Aorta (tissue), 5 donors: ENCODE results near the gene MKRN1. TPM values are rescaled to one million over a fixed set of nuclear protein-coding genes. Genes with fewer than 3 reads are reported as not detected.

Experiments used
- ATAC-seq: fragments of 200-7000 bp; cut with Tn5 transposase; one replicate; pipeline ENCODE4 v1.9.1; 2022; ENCODE audit warnings: moderate library complexity; ENCODE audit not compliant: low FRiP score
- DNase-seq, 2 donors: peaks; one replicate each; pipeline ENCODE4 v3.0.0-alpha.2; 2020
- H3K27ac ChIP-seq, 2 donors: one replicate each; pipeline ENCODE4 v1.5.1; 2013; ENCODE audit warnings: low read length in 2 of 2, mild to moderate bottlenecking in 2 of 2, moderate library complexity in 2 of 2, control low read depth in 1 of 2, inconsistent platforms in 1 of 2, low read depth in 1 of 2
- H3K27me3 ChIP-seq, 2 donors: one replicate each; pipeline ENCODE4 v1.6.1; 2013; ENCODE audit warnings: control low read depth in 1 of 2, low read length in 1 of 2, mild to moderate bottlenecking in 1 of 2, moderate library complexity in 1 of 2; ENCODE audit not compliant: insufficient read depth in 2 of 2, control insufficient read depth in 1 of 2
- H3K36me3 ChIP-seq, 2 donors: one replicate each; pipeline ENCODE4 v1.6.1; 2013; ENCODE audit warnings: control low read depth in 1 of 2, low read length in 1 of 2, mild to moderate bottlenecking in 1 of 2; ENCODE audit not compliant: insufficient read depth in 2 of 2, control insufficient read depth in 1 of 2
- H3K4me1 ChIP-seq, 2 donors: one replicate each; pipeline ENCODE4 v1.6.1; 2013; ENCODE audit warnings: low read length in 2 of 2, control low read depth in 1 of 2, mild to moderate bottlenecking in 1 of 2, moderate library complexity in 1 of 2; ENCODE audit not compliant: insufficient read depth in 2 of 2, control insufficient read depth in 1 of 2
- H3K4me3 ChIP-seq, 2 donors: one replicate each; pipeline ENCODE4 v1.5.1; 2013; ENCODE audit warnings: low read length in 2 of 2, control low read depth in 1 of 2, mild to moderate bottlenecking in 1 of 2
- H3K9me3 ChIP-seq: one replicate; pipeline ENCODE4 v1.6.1; 2013; ENCODE audit warnings: mild to moderate bottlenecking, low read length; ENCODE audit not compliant: control insufficient read depth
- WGBS, 2 donors: extraction: QIAGEN DNeasy Blood & Tissue Kit; methylation state at CpG; one replicate each; pipeline ENCODE4 v1.1.7; 2013; 5-methylcytosine and 5-hydroxymethylcytosine counted together
- intact Hi-C, 2 donors: fragments of 100-400 bp; cut with DNase I; formaldehyde crosslinking; loops; one replicate each; pipeline versions ENCODE4 v1.14.2 to v1.15.0; 2022
- polyA plus RNA-seq, 2 donors: library from polyadenylated mRNA; stranded (reverse); fragments of 200-250 nt; gene quantifications; one replicate each; pipeline ENCODE4 v1.2.3, GENCODE V29; 2013
- total RNA-seq, 2 donors: library from RNA; stranded (reverse); fragmentation: NEBNext Ultra II Directional; extraction: Animal tissue kit (Norgen Biotek cat#: 25700); gene quantifications; one replicate each; pipeline ENCODE4 v1.2.1, GENCODE V29; 2021
- donor health status: healthy with polysubstance abuse.
- donor health status: Bipolar disorder and iron deficiency.
- donor health status: DM: no; HTN: no; CAD: no.
- donor health status: DM: no; HTN: no; CAD: no.
- donor health status: DM: yes; HTN: yes; CAD: no.

The MKRN1 gene
- total and polyA plus RNA-seq, 4 donors, result 51.2 to 69.2 (median 60.2) TPM

- H3K9me3 ChIP-seq, result no peaks in the 10 kb centered on the region
- DNase-seq, result no peak
- intact Hi-C loops, result no loop called here
- no peaks in the 10 kb centered on the region for H3K4me1 ChIP-seq
- no peaks in the 10 kb centered on the region for H3K36me3 ChIP-seq
- 93% methylated on average over 8 to 9 of the region's 9 CpGs for WGBS, 2 donors
- no peaks in the 10 kb centered on the region for H3K27me3 ChIP-seq
- no peak overlapping the region for H3K4me3 ChIP-seq
- ATAC-seq, result no peak
- no peak overlapping the region for H3K27ac ChIP-seq
These were observed 16.3 kb upstream of the MKRN1 start for GRCh38 chr7:140495514-140496097.

- WGBS, 2 donors, result 88 to 90% methylated on average over 9 of the region's 9 CpGs
- Histone ChIP-seq H3K9me3 (no peaks in the 10 kb centered on the region), H3K4me1 (no peaks in the 10 kb centered on the region), H3K27ac (no peak overlapping the region), H3K4me3 (no peak overlapping the region), H3K27me3 (no peaks in the 10 kb centered on the region), H3K36me3 (no peaks in the 10 kb centered on the region)
- no peak for ATAC-seq
- intact Hi-C loops, result no loop called here
- peak in 1 of 2 donors; percentile 52 for DNase-seq
These were observed 15.6 kb upstream of the MKRN1 start for GRCh38 chr7:140494867-140495266.

GRCh38 chr7:140489026-140489359 lies 9.7 kb upstream of the MKRN1 start:
- Histone ChIP-seq H3K9me3 (no peaks in the 10 kb centered on the region), H3K27ac (no peak overlapping the region), H3K4me3 (no peak overlapping the region), H3K36me3 (no peaks in the 10 kb centered on the region), H3K27me3 (no peaks in the 10 kb centered on the region), H3K4me1 (no peaks in the 10 kb centered on the region)
- intact Hi-C loops, result no loop called here
- no peak for DNase-seq
- no peak for ATAC-seq
- WGBS, 2 donors, result 69 to 73% methylated on average over 2 of the region's 2 CpGs

DNA sequence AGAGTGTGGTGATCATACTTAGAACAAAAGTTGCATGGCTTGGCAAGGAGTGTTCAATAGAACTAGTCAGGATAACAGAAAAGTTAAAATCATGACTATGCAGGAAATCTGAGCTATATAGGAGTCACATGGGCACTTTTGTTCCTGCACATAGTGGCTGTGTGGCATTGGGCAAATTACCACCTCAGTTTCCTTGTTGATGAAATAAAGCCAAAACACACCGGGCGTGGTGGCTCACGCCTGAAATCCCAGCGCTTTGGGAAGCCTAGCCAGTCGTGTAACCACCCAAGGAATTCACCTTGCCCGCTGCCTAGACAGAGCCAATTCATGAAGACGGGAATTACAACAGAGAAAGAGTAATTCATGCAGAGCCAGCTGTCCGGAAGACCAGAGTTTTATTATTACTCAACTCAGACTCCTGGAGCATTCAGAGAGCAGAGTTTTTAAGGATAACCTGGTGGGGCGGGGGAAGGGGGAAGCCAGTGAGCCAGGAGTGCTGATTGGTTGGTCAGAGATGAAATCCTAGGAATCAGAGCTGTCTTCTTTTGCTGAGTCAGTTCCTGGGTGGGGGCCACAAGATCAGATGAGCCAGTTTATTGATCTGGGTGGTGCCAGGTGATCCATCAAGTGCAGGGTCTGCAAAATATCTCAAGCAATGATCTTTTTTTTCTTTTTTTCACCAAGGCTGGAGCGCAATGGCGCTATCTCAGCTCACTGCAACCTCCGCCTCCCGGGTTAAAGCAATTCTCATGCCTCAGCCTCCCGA lies 6.4 kb upstream of the MKRN1 start:
- no peak for DNase-seq
- intact Hi-C loops, result no loop called here
- no peak overlapping the region for H3K27ac ChIP-seq
- H3K27me3 ChIP-seq, result no peaks in the 10 kb centered on the region
- no peaks in the 10 kb centered on the region for H3K9me3 ChIP-seq
- no peak overlapping the region for H3K4me3 ChIP-seq
- no peak for ATAC-seq
- 71 to 80% methylated on average over 14 of the region's 14 CpGs for WGBS, 2 donors
- no peaks in the 10 kb centered on the region for H3K4me1 ChIP-seq
- no peaks in the 10 kb centered on the region for H3K36me3 ChIP-seq

DNA sequence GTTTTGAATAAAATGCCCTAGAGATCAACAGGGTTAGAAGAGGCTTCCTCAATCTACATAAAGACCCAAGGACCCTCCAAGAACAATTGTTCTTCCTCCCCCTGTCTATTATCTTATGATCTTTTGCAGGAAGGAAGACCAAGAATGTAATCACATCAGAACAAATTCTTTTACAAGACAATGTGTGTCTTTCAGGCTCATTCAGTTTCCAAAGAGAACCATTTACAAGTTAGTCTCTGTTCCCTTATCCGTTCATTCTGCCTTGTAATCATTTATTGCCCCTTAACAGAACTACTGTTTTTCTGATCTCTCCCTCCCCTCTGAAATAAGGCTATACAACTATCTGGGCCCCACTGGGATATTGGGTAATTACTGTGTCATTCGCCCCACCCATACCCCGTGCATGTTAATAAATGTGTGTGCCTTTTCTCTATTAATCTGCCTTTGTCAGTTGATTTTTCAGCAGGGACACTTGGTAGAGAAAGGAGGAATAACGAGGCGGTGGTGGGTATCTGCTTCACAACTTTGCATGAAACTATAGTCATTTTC lies 5.7 kb upstream of the MKRN1 start:
- no peak overlapping the region for H3K27ac ChIP-seq
- WGBS, 2 donors, result 68 to 70% methylated on average over 5 of the region's 5 CpGs
- no peaks in the 10 kb centered on the region for H3K9me3 ChIP-seq
- intact Hi-C loops, result no loop called here
- H3K4me1 ChIP-seq, result no peaks in the 10 kb centered on the region
- H3K4me3 ChIP-seq, result no peak overlapping the region
- ATAC-seq (no peak), DNase-seq (no peak)
- H3K36me3 ChIP-seq, result no peaks in the 10 kb centered on the region
- no peaks in the 10 kb centered on the region for H3K27me3 ChIP-seq

GRCh38 chr7:140484479-140484878 lies 5.2 kb upstream of the MKRN1 start:
- intact Hi-C loops, result no loop called here
- no peaks in the 10 kb centered on the region for H3K36me3 ChIP-seq
- no peaks in the 10 kb centered on the region for H3K4me1 ChIP-seq
- DNase-seq (no peak), ATAC-seq (no peak)
- H3K4me3 ChIP-seq, result no peak overlapping the region
- 87 to 94% methylated on average over 3 of the region's 3 CpGs for WGBS, 2 donors
- H3K9me3 ChIP-seq, result no peaks in the 10 kb centered on the region
- H3K27me3 ChIP-seq, result no peaks in the 10 kb centered on the region
- no peak overlapping the region for H3K27ac ChIP-seq

DNA sequence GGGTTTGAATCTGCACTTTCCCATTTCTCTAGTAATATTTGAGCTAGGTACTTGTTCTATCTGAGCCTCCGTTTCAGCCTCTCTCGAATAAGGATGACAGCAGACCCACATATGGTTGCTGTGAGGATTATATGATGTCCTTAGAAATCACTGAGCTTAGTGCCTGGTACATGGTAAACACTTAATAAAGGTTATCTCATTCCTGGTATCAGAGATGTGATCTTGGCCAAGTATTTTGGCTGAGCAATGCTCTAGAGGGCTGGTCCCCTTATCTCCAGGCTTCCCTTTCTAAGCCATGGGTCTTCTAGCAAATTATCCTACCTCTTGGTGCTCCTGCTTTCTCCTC lies 407 bp upstream of the MKRN1 start:
- Histone ChIP-seq H3K4me1 (no peaks in the 10 kb centered on the region), H3K9me3 (no peaks in the 10 kb centered on the region), H3K4me3 (peak overlapping the region; percentile 15 to 90), H3K27ac (no peak overlapping the region), H3K27me3 (no peaks in the 10 kb centered on the region), H3K36me3 (no peaks in the 10 kb centered on the region)
- DNase-seq (no peak), ATAC-seq (no peak)
- 1 to 4% methylated on average over 2 of the region's 2 CpGs for WGBS, 2 donors
- intact Hi-C loops, result loop anchor here (5.0 to 10.0 kb wide), 2 partner anchors 173 to 535 kb away; partner anchors contain the start of gene MRPS33 (in 1 of the 2)

GRCh38 chr7:140478246-140479061 lies 851 bp downstream of the MKRN1 start:
- no peaks in the 10 kb centered on the region for H3K4me1 ChIP-seq
- H3K36me3 ChIP-seq, result no peaks in the 10 kb centered on the region
- H3K27me3 ChIP-seq, result no peaks in the 10 kb centered on the region
- WGBS, 2 donors, result 0 to 1% methylated on average over 68 to 69 of the region's 69 CpGs
- no peaks in the 10 kb centered on the region for H3K9me3 ChIP-seq
- peak; percentile 59 to 78 for DNase-seq
- intact Hi-C loops, result loop anchor here (5.0 to 10.0 kb wide), 2 partner anchors 174 to 536 kb away; partner anchors contain the start of gene MRPS33 (in 1 of the 2)
- peak overlapping the region in 1 of 2 donors; percentile 28 for H3K27ac ChIP-seq
- ATAC-seq, result peak; percentile 62
- peak overlapping the region; percentile 90 to 93 for H3K4me3 ChIP-seq
